NCI-H1105 treated with DMSO at 0.1 percent for 48 hours (cell line): ENCODE measurements around the gene OSBPL9.
A peak's percentile ranks its signal among the peaks of the same experiment; 100 is the strongest.

Source experiments
- DNase-seq: peaks from one replicate; lab custom pipeline; 2025; lab: John Stamatoyannopoulos, UW

Gene OSBPL9

GRCh38 chr1:51740652-51741051 lies 123.8 kb downstream of the OSBPL9 start:
- no peak for DNase-seq

- DNase-seq = no peak
Observed at GRCh38 chr1:51741121-51741681, 124.3 kb downstream of the OSBPL9 start.

GRCh38 chr1:51744506-51745303 lies 127.8 kb downstream of the OSBPL9 start:
- DNase-seq = no peak

GRCh38 chr1:51745304-51745570 lies 128.3 kb downstream of the OSBPL9 start:
- no peak for DNase-seq

- no peak for DNase-seq
Observed at GRCh38 chr1:51749151-51749550, 132.3 kb downstream of the OSBPL9 start.

GRCh38 chr1:51750218-51750617 lies 133.3 kb downstream of the OSBPL9 start:
- no peak for DNase-seq

GRCh38 chr1:51750729-51751128 lies 133.8 kb downstream of the OSBPL9 start:
- no peak for DNase-seq

- DNase-seq = no peak
Observed at GRCh38 chr1:51752073-51752948, 135.4 kb downstream of the OSBPL9 start.

GRCh38 chr1:51753969-51754368 lies 137.1 kb downstream of the OSBPL9 start:
- no peak for DNase-seq

GRCh38 chr1:51754666-51755065 lies 137.8 kb downstream of the OSBPL9 start:
- DNase-seq = no peak

- no peak for DNase-seq
Observed at GRCh38 chr1:51755437-51755836, 138.5 kb downstream of the OSBPL9 start.

GRCh38 chr1:51756290-51756689 lies 139.4 kb downstream of the OSBPL9 start:
- DNase-seq = no peak

- no peak for DNase-seq
Observed at GRCh38 chr1:51758310-51758709, 141.4 kb downstream of the OSBPL9 start.

GRCh38 chr1:51760872-51761271 lies 144.0 kb downstream of the OSBPL9 start:
- no peak for DNase-seq

- DNase-seq = no peak
Observed at GRCh38 chr1:51761351-51761750, 144.5 kb downstream of the OSBPL9 start.

GRCh38 chr1:51768971-51769588 lies 152.2 kb downstream of the OSBPL9 start:
- peak; percentile 66 for DNase-seq

GRCh38 chr1:51776408-51776807 lies 159.5 kb downstream of the OSBPL9 start:
- DNase-seq = no peak

GRCh38 chr1:51780927-51781326 lies 164.0 kb downstream of the OSBPL9 start:
- no peak for DNase-seq

- DNase-seq = no peak
Observed at GRCh38 chr1:51784997-51785421, 168.1 kb downstream of the OSBPL9 start.

GRCh38 chr1:51788938-51789337 lies 172.0 kb downstream of the OSBPL9 start:
- no peak for DNase-seq

- DNase-seq = no peak
Observed at GRCh38 chr1:51789342-51789741, 172.4 kb downstream of the OSBPL9 start.

GRCh38 chr1:51790385-51790784 lies 173.5 kb downstream of the OSBPL9 start:
- no peak for DNase-seq

GRCh38 chr1:51791888-51792287 lies 175.0 kb downstream of the OSBPL9 start:
- no peak for DNase-seq
